Stimulated activated CD8-positive, alpha-beta memory T cell treated with anti-CD3 and anti-CD28 coated beads, Interleukin-7, amount 100 ng/mL, for 1 hour (primary cell): ENCODE data around the gene GPS1.

ENCODE experiments used
- DNase-seq, 2 donors: peaks; one replicate each; pipeline ENCODE4 v3.0.0-alpha.2; 2020; ENCODE audit warnings: low read depth in 2 of 2

The GPS1 gene

DNA sequence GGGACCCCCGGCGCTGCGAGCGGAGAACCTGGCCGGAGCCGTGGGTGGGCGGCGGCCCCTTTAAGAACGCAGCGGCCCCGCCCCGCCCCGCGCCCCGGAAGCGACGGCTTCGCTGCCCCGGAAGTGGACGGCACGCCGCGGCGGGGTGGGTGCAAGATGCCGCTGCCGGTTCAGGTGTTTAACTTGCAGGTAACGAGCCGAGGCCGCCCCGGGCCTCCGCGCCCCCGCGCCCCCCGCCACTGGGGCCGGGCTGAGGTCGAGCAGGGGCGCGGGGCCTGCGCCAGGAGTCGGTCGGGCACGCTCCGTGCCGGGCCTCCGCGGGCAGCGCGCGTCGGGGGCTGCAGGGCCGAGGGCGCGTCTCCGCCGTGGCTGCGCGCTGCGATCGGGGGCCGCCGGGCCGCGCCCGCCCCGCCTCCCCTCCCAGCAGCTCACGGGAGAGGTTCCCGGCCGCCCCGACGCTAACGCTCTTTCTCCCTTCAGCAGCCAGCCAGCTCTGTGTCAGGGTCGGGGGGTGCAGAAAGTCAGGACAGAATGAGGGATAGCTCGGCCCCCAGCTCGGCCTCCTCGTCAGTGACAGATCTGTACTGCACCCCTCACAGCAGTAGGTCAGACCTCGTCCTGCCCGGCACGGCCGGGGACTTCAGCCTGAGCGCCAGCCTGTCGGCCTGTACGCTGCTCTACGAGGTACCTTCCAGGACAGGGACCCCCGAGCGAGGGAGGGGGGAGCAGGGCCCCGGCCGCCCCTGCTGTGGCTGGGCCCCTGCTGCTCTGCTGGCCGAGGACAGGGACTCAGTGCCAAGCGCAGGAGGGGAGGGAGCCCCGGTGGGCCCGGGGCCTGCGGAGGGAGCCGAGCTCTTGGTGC lies at the start of gene GPS1, which contains the start of gene RFNG:
GPS1 (plus strand) TSS at position 123 of the 862 bp plus-strand sequence; CDS start at position 157, 34 bp downstream.
RFNG (minus strand) TSS at position 36 of the 862 bp plus-strand sequence. CDS start 45 bp downstream, outside the sequence.
- DNase-seq = peak; percentile 62 to 70

DNA sequence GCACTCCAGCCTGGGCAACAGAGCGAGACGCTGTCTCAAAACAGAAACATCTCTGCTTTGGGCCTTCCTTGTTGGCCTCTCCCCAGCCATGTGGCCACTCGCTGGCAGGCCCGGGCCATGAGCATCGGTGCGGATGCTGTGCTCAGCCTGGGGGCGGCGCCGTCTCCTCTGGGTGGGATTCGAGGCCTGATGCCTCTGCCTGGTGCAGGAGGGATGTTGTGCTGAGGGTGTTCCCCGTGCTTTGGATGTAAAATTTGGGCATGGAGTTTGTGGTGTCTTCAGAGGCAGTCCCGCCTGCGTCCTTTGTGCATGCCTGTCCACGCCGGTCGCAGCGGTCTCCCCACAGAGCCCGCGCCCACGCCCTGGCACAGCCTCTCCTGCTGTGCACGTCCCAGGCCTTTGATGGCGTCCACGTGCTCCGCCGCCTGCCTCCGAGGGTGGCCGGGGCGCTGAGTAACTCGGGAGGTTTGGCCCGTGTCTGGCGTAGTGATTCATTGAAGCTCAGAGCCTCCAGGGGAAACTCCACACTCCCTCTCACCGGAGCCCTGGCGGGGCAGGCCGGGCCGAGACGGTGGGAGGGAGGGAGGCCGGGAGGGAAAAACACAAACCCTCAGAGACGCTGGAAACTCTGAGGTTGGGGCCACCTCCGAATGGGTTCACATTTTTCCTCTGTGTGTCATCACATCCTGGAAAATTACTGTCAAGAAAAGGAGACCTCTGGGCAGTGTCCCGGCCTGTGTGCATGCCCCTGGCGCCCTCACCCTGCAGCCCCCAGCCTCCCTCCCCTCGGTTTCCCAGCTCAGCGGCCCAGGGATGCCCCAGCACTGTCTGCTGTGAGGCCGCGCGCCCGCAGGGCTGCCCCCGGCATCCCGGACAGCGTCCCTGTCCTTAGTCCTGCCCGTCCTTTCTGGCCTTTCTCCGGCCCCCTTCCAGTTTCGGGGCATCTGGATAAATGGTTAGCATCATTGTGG lies 48.0 kb upstream of the GPS1 start:
- DNase-seq = no peak

DNA sequence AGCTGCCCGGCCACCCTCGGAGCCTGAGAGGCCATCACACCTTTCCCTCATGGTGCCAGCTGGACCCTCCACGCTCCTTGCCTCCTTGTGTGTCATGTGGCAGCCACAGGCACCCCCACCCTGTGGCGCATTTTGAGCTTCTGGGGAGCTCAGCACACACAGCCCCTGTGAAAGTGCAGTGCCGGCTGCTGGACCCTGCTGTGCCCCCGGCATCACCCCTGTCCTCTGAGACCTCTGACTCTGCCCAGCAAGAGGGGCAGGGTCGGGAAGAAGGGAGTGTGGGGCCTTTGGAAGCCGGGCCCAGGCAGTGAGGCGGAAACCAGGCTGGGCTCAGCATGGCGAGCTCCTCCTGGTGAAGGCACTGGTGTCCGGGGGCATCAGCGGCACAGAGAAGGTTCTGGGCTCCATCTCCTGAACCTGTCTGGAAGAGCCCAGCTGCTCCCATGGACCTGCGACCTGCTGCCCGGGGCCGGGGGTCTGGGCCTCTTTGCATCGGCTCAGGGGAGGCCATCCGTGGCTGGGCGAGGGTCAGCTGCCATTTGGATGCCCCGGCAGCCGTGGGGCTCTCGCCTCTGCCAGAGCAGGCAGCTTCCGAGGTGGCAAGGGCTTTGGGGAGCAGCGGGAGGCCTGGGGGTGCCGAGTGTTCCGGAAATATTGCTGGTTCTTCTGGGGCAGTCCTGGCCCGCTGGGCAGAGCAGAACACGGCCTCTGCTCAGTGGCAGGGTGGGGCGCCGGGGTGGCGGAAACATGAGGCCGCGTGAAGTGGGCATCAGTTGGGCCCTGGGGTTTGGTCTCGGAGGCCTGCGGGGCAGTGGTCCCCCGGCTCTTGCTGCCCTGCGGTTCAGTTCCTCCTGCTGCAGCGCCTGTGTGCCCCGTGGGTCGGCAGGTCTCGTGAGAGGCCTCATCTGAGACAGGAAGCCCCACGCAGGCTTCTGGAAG lies 46.9 kb upstream of the GPS1 start:
- no peak for DNase-seq

DNA sequence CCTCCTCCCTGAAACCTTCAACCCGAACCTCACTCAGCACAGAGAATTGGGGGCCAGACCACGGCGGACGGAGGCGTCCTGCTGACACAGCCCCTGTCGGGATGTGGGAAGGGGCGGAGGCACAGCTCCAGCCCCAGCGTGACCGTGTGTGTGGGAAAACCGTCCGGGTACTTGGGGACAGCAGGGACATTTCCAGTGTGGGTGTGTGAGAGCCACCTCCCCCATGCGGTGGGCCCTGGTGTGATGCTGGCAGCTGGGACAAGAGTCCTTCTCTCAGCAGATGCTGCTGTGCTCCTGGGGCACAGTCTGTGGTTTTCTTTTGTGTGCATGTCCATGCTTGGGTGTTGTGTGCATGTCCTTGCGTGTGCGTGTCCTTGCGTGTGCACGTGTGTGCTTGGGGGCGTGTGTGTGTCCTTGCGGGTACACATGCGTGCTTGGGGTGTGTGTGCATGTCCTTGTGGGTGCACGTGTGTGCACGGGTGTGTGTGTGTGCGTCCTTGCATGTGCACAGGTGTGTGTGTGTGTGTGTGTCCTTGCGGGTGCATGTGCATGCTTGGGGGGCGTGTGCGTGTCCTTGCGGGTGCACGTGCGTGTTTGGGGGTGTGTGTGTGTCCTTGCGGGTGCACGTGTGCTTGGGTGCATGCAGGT lies 45.9 kb upstream of the GPS1 start:
- no peak for DNase-seq

DNA sequence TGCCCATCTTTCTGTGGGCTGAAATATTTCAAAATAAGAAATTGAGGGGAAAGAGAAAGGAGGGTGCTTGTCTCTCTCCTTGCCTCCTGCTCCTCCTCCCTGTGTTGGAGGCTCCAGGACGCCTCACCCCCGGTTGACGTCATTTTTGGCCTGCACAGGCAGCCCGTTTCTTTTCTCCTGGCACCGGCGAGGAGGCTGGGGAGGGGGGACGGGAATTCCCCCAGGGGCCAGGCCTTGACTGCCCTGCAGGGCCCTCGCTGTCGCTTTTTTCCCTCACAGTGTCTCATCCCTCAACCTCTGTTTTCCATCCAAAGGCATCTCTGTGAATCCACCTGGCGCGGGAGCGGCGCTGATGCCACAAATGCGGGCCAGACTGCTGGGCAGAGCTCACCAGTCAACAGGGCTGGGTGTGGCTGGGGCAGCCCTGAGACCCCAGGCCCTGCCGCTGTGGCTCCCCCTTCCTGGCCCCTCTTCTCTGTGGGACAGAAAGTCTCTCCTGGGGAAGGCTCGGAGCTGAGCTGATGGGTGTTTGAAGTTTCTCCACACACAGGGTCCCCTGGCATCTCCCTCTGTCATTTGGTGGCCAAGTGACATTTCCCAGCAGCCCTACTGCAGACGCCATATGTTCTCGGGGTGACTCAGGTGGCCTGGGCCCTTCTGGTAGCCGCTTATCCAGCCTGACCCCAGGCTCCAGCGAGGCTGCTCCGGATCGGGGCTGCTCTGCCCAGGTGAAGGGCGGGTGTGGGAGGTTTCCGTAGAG lies 45.0 kb upstream of the GPS1 start:
- no peak for DNase-seq

DNA sequence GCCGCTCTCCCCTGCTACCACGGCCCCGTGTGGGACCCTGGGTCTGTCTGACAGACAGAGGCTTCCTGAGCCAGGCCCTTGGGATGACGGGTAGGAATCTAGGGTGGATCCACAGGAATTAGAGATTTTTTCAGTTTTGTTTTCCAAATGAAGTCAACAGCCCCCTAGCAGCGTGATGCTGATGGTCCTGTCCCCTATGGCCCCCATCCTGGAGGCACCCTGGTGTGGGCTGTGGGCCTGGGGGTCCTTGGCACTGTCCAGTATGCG lies 44.5 kb upstream of the GPS1 start:
- no peak for DNase-seq

DNA sequence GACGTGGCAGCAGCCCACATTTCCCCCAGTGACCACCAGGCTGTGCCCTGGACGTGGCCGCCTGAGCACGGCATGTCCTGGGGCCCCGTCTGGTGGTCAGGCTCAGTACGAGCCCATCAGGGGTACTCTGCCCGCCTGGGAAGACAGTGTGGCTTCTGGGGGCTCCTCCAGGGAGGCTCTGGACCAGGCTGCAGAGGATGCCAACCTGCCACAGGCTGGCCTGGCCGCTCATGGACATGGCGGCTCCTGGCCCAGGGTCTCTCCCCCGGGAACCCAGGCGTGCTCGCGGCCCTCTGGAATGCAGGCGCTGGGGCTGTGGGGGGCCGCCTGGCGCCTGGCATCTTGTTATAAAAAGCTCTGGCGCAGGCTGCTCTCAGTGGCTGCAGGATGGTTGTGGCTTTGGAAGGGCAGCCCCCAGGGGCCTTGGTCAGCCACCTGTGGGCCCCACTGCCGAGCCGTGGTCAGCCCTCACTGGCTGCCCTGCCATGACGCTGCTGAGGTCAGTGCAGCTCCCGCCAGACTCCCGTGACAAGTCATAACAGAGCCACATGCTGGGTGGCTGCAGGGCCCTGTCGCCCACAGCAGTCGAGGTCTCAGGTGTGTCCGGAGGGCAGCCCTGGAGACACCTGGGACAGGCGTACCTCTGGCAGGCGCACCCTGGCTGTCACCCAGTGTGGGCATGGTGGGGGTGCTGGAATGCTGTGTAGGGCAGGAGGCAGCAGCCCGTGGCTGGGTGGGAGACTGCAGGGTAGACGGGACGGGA lies 44.0 kb upstream of the GPS1 start:
- DNase-seq = no peak

DNA sequence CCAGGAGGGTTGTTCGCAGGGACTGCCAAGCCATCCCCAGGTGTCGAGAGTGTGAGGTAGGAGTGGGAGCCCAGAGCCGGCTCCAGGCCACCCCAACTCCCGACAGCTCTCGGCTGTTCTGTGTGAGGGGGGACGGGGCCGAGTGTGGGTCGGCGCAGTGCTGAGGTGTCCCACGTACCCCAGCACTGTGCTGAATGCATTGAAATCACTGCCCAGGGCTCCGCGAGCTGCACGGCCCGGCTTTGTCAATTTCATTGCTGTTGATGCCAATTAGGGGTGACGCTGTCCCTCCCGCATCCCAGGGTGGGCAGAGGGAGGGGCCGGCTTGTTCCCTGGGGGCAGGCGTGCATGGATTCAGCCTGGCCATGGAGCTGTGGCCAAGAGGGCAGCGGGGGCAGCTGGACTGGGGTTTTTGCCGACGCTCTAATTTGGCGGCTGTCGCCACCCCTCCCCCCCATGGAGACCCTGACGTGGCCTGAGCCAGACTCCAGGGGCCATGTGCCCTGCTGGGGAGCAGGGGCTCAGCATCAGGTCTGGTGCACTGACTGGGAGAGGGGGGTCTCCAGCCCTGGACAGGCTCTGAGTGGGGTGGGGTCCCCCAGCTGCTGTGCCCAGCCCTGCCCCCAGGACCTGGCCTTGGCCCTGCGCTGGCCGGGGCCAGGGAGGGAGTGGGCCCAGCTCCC lies 43.3 kb upstream of the GPS1 start:
- no peak for DNase-seq

DNA sequence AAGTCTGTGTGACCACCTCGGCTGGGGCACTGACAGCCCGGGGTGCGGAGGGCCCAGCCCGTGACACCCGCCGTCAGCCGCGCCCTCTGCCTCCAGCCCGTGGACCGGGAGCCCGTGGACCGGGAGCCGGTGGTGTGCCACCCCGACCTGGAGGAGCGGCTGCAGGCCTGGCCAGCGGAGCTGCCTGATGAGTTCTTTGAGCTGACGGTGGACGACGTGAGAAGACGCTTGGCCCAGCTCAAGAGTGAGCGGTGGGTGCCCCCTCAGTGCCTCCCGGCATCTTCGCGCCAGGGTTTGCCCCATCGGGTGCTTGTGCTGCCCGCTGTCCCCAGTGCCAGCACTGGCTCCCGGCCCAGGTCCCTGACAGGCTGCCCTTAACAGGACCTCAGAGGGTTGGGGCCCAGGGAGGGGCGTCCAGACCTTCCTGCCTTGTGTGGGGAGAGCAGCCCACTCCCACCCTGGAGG lies 42.7 kb upstream of the GPS1 start:
- no peak for DNase-seq

DNA sequence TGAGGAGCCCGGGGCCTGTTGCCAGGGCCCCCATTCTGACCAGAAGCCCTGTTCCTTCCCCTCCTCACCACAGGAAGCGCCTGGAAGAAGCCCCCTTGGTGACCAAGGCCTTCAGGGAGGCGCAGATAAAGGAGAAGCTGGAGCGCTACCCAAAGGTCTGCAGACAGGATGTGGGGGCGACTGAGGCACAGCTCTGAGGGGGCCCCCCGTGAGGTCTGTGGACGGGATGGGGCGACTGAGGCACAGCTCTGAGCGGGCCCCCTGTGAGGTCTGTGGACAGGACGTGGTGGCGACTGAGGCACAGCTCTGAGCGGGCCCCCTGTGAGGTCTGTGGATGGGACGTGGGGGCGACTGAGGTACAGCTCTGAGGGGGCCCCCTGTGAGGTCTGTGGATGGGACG lies 42.3 kb upstream of the GPS1 start:
- no peak for DNase-seq

DNA sequence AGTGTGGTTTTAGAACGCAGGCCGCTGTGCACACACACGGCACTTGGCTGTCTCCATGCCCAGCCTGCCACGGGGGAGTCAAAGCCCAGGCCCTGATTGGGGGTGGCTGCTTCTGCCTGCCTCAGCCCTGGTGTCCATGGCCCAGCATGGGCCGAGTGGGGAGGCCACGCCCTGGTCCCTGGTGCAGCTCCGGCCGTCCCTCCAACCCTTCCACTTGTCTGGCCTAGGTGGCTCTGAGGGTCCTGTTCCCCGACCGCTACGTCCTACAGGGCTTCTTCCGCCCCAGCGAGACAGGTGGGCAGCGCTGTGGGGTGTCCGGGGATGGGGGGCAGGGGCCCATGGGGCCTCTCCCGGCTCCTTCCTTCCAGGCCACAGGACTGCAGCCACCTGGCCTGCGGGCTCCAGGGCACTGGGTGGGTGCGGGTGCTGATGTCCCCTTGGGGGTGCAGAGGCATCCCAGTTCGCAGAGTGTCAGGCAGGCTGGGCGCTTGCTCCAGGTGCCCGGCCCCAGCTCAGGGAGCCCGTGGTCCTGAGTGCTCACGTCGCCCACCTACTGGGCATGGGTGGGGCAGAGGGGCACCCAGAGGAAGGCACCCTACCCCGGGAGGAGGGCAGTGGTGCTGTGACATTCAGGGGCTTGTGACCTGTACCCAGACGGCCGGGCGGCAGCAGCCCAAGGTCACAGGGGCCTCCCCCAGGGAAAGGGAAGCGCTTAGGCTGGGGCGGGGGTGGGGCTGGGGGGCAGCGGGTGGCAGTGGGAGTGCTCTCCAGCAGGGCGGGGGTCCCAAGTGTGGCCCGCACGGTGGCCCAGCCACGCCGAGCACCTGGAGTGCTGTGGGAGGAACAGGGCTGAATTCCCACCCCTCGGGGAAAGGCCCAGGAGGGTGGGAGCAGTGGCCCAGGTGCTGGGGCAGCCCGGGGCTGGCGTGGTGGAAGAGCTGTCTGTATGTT lies 40.8 kb upstream of the GPS1 start:
- DNase-seq = no peak

DNA sequence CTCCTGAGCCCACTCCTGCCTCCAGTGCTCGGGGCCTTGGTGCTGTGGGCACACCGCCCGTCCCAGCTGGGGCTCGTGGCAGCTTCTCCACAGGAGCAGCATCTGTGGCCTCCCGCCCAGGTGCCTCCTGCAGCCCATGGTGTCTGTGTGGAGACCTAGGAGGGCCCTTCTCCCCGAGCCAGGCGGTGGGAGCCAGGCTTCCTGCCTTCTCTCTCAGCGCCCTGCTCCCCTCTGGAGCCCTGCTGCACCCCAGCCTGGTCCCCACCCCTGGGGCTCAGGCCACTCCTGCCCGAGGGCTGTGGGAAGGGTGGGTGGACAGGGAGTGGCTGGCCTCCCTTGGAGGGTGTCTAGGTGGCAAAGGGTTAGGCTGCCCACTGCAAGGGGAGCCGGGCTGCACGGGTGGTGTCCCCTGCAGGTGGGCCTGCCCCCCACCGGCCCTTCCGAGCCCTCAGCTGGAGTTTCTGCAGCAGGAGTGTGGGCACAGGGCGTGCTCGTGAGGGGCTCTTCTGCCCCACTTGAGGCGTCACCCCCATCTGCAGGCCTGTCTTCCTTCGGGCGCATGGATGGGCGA lies 40.0 kb upstream of the GPS1 start:
- DNase-seq = no peak

DNA sequence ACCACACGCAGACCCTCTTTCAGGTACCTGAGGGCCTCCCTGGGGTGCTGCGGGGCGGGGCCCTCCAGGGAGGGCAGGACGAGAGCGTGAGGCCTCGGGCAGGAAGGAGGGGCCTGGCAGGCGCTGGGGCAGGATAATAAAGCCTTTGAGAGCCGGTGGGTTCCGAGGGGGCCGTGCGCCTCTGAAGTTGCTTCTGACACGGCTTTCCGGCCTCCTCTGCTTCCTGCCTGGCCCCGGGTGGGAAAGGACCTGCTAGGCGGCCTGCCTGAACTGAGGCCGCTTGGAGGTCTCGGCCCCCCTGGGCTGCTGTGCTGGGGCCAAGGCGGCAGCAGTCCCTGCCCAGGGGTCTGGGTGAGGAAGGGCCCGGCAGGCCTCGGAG lies 39.4 kb upstream of the GPS1 start:
- no peak for DNase-seq

DNA sequence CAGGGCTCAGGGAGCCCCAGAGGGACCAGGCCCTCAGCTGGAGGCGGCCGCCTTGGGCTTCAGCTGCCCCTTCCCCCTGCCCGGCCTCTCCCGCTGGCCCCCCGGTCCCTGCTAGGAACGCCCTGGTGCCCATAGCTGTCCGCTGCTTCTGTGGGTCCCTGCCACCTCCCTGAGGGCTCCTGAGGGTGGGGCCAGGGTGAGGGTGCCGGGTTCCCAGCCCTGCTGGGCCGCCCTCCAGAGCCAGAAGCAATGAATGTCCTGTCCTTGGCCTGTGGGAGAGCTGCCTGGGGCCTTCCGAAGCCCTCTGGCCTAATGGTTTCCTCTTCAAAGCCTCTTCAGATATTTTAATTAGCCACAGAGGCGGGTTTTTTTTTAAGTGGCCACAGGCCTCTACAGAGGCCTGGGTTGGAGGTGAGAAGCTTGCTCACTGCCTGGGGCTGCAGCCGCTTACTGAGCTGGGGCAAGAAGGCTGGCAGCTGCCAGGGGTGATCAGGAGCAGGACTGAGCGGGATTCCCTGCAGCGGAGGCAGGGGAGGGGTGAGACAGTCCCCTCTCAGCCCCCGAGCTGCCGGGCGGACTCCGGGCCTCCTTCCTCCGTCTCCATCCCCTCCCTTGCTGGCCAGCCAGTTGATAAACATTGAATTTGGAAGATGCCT lies 38.9 kb upstream of the GPS1 start:
- DNase-seq = no peak

DNA sequence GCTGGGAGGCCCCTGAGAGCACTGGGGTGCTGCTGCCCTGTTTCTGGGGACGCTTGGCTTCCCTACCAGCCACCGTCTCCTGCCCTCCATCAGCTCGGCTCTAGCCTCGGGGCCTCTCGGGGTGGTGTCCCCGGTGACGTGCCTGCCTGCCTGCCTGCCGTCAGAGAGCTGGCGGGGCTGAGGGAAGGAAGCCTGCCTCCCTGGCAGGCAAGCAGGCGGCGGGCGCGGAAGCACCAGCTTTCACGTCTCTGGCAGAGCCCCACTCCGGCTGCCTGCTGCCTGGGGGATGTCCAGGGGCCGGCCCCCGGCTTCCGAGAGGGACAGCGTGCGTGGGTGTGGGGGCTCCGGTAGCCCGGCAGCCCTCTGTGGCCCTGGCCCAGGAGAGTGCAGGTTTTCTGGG lies 38.4 kb upstream of the GPS1 start:
- DNase-seq = no peak

DNA sequence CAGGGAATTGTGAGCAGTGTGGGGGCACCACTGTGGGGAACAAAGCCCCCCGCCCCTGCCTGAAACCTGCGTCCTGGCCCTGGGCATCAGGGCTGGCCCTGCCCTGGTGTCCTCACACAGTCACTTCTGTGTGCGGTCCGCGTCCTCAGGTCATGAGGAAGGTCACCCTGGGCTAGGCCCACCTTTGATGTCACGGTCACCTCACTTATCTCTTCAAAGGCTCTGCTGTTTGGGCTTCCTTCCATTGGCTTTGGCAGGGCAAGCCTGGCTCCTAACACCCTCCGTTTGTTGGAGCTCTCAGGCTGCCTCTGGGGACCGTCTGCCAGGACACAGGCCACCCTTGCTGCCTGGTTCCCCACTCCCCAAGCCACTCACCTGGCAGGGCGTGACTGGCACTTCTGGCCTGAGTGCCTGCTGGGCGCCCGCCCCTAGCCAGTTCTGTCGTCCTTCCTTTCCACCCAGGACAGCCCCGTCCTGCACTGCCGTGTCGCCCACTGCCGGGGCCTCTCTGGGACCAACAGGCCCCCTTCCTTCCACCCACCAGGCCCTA lies 37.9 kb upstream of the GPS1 start:
- DNase-seq = no peak

DNA sequence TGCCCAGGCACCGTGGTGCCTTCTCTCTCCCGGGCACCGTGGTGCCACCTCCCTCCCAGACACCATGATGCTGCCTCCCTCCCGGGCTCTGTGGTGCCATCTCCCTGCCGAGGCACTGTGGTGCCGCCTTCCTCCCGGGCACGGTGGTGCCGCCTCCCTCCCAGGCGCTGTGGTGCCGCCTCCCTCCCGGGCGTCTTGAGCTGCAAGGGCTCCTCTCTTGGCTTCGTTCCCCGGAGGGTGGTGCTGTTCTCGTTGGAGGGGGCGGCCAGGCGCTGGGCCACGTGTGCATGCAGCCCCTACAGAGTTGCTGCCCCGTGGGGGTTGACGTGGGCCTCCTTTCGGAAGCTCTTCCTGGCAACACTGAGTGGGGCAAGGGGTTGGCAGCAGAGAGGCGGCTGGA lies 37.3 kb upstream of the GPS1 start:
- no peak for DNase-seq
